ENCODE results near the gene ALDOC.

Gene ALDOC

GRCh38 chr17:28545141-28545503 lies 31.6 kb downstream of the ALDOC start:
- no peaks in the 10 kb centered on the region for H3K36me3 ChIP-seq (replicated peaks; ENCODE audit: insufficient read depth, low read length)
- no peaks in the 10 kb centered on the region for H3K79me2 ChIP-seq (ENCODE audit: low read length)
- H3K9me3 ChIP-seq (replicated peaks; ENCODE audit: insufficient read depth, low read length): no peaks in the 10 kb centered on the region
- H3K27me3 ChIP-seq (replicated peaks; ENCODE audit: insufficient read depth, low read length): peaks cover 17% of the 10 kb centered on the region
- H3K4me3 ChIP-seq (ENCODE audit: low read length): no peak overlapping the region
- no peak overlapping the region for H3K27ac ChIP-seq (ENCODE audit: low read length)
- no peak overlapping the region for H3K9ac ChIP-seq (ENCODE audit: low read length)
- H3K9me2 ChIP-seq (replicated peaks; ENCODE audit: insufficient read depth, low read length): no peaks in the 10 kb centered on the region
- no peaks in the 10 kb centered on the region for H3K4me1 ChIP-seq (ENCODE audit: low read length)
- TF ChIP-seq EZH2phosphoT487 (IDR thresholded peaks at IDR 0.05; ENCODE audit: low read length): no peak
- no peak for TF ChIP-seq EZH2 (optimal IDR thresholded peaks at IDR 0.05; ENCODE audit: low read depth, low read length)
- TF ChIP-seq CTCF (IDR thresholded peaks at IDR 0.05; ENCODE audit: low read length): no peak
- no peak overlapping the region for H2AFZ ChIP-seq (ENCODE audit: low read length)
- H3F3A ChIP-seq (ENCODE audit: insufficient read depth, low read length): no peaks in the 10 kb centered on the region
- no peaks in the 10 kb centered on the region for H4K20me1 ChIP-seq (ENCODE audit: insufficient read depth, low read length)
- H3K4me2 ChIP-seq (ENCODE audit: low read depth, low read length): no peak overlapping the region
- DNase-seq: no peak

- Histone ChIP-seq H3K36me3 (replicated peaks; ENCODE audit: insufficient read depth, low read length) (no peaks in the 10 kb centered on the region), H3K9me2 (replicated peaks; ENCODE audit: insufficient read depth, low read length) (no peaks in the 10 kb centered on the region), H3K27ac (ENCODE audit: low read length) (no peak overlapping the region), H3K9ac (ENCODE audit: low read length) (no peak overlapping the region), H3K4me2 (ENCODE audit: low read depth, low read length) (no peak overlapping the region), H3K4me3 (ENCODE audit: low read length) (no peak overlapping the region), H3K79me2 (ENCODE audit: low read length) (no peaks in the 10 kb centered on the region), H3K27me3 (replicated peaks; ENCODE audit: insufficient read depth, low read length) (peaks cover 23% of the 10 kb centered on the region), H4K20me1 (ENCODE audit: insufficient read depth, low read length) (no peaks in the 10 kb centered on the region), H3F3A (ENCODE audit: insufficient read depth, low read length) (no peaks in the 10 kb centered on the region), H3K9me3 (replicated peaks; ENCODE audit: insufficient read depth, low read length) (no peaks in the 10 kb centered on the region), H2AFZ (ENCODE audit: low read length) (no peak overlapping the region), H3K4me1 (ENCODE audit: low read length) (no peaks in the 10 kb centered on the region)
- TF ChIP-seq EZH2phosphoT487 (IDR thresholded peaks at IDR 0.05; ENCODE audit: low read length) (no peak), EZH2 (optimal IDR thresholded peaks at IDR 0.05; ENCODE audit: low read depth, low read length) (no peak), CTCF (IDR thresholded peaks at IDR 0.05; ENCODE audit: low read length) (no peak)
- no peak for DNase-seq
Observed at GRCh38 chr17:28544402-28545140, 32.1 kb downstream of the ALDOC start.

GRCh38 chr17:28541439-28541838 lies 35.3 kb downstream of the ALDOC start:
- Histone ChIP-seq H3K4me1 (ENCODE audit: low read length) (peaks cover 21% of the 10 kb centered on the region), H3K9me3 (replicated peaks; ENCODE audit: insufficient read depth, low read length) (no peaks in the 10 kb centered on the region), H3K9me2 (replicated peaks; ENCODE audit: insufficient read depth, low read length) (no peaks in the 10 kb centered on the region), H3K4me2 (ENCODE audit: low read depth, low read length) (no peak overlapping the region), H2AFZ (ENCODE audit: low read length) (no peak overlapping the region), H3F3A (ENCODE audit: insufficient read depth, low read length) (0 out of 2 replicates have a peak, but pooled peaks cover 7% of the 10 kb centered on the region), H3K36me3 (replicated peaks; ENCODE audit: insufficient read depth, low read length) (no peaks in the 10 kb centered on the region), H3K9ac (ENCODE audit: low read length) (no peak overlapping the region), H3K27me3 (replicated peaks; ENCODE audit: insufficient read depth, low read length) (peaks cover 52% of the 10 kb centered on the region), H3K27ac (ENCODE audit: low read length) (no peak overlapping the region), H4K20me1 (ENCODE audit: insufficient read depth, low read length) (0 out of 2 replicates have a peak, but pooled peaks cover 2% of the 10 kb centered on the region), H3K79me2 (ENCODE audit: low read length) (no peaks in the 10 kb centered on the region), H3K4me3 (ENCODE audit: low read length) (no peak overlapping the region)
- TF ChIP-seq EZH2 (optimal IDR thresholded peaks at IDR 0.05; ENCODE audit: low read depth, low read length): no peak
- no peak for TF ChIP-seq EZH2phosphoT487 (IDR thresholded peaks at IDR 0.05; ENCODE audit: low read length)
- TF ChIP-seq CTCF (IDR thresholded peaks at IDR 0.05; ENCODE audit: low read length): no peak
- DNase-seq: no peak
